Endodermal cell (in vitro differentiated cells): ENCODE measurements around the gene PAEP. TPM values are rescaled to one million over a fixed set of nuclear protein-coding genes. Genes with fewer than 3 reads are reported as not detected.
"Not testable (repeated sequence)": the region's sequence is repeated elsewhere in the genome, so short reads cannot be mapped to it uniquely, and the experiment has no call there.

Experiments used
- DNase-seq: peaks from one replicate; pipeline ENCODE4 v3.0.0-alpha.2; 2017
- H3K27ac ChIP-seq: 2 replicates; pipeline ENCODE4 v1.5.1; 2013; ENCODE audit warnings: mild to moderate bottlenecking, low read depth, low read length, moderate library complexity
- H3K27me3 ChIP-seq: 2 replicates; pipeline ENCODE4 v1.6.1; 2013; ENCODE audit warnings: mild to moderate bottlenecking, low read length, moderate library complexity; ENCODE audit not compliant: insufficient read depth, control insufficient read depth, poor library complexity, severe bottlenecking
- H3K36me3 ChIP-seq: 2 replicates; pipeline ENCODE4 v1.7.0; 2013; ENCODE audit warnings: mild to moderate bottlenecking, low read length, moderate library complexity; ENCODE audit not compliant: control insufficient read depth, insufficient read depth
- H3K4me1 ChIP-seq: one replicate; pipeline ENCODE4 v1.7.0; 2013; ENCODE audit warnings: low read length; ENCODE audit not compliant: control insufficient read depth, insufficient read depth
- H3K4me3 ChIP-seq: 2 replicates; pipeline ENCODE4 v1.5.1; 2013; ENCODE audit warnings: mild to moderate bottlenecking, low read length, moderate library complexity
- H3K9ac ChIP-seq: 2 replicates; pipeline ENCODE4 v1.6.1; 2013; ENCODE audit warnings: mild to moderate bottlenecking, low read length, moderate library complexity; ENCODE audit not compliant: poor library complexity, severe bottlenecking; ENCODE audit errors: extremely low read depth
- H3K9me3 ChIP-seq: 2 replicates; pipeline ENCODE4 v1.6.1; 2013; ENCODE audit warnings: mild to moderate bottlenecking, low read length, moderate library complexity; ENCODE audit not compliant: control insufficient read depth
- H3K27ac Mint-ChIP-seq: 2 replicates; pipeline ENCODE4 v1.8.0; 2020; ENCODE audit warnings: mixed read lengths
- H3K27me3 Mint-ChIP-seq: 2 replicates; pipeline ENCODE4 v1.8.0; 2021; ENCODE audit warnings: mild to moderate bottlenecking, mixed read lengths; ENCODE audit not compliant: insufficient read depth
- H3K36me3 Mint-ChIP-seq: 2 replicates; pipeline ENCODE4 v1.8.0; 2020; ENCODE audit warnings: low read depth, mixed read lengths
- H3K4me1 Mint-ChIP-seq: 2 replicates; pipeline ENCODE4 v1.8.0; 2020; ENCODE audit warnings: mixed read lengths
- H3K4me3 Mint-ChIP-seq: 2 replicates; pipeline ENCODE4 v1.8.0; 2020; ENCODE audit warnings: mild to moderate bottlenecking, moderate library complexity, mixed read lengths
- H3K9me3 Mint-ChIP-seq: 2 replicates; pipeline ENCODE4 v1.8.0; 2020; ENCODE audit warnings: mild to moderate bottlenecking, mixed read lengths
- CTCF ChIP-seq: fragments of 200-600 bp; sonication (generic); conservative IDR thresholded peaks from 2 replicates; pipeline ENCODE4 v1.5.0; 2021; ENCODE audit warnings: antibody characterized with exemption, mild to moderate bottlenecking
- whole genome bisulfite sequencing, 2 experiments: methylation state at CpG; one replicate each; pipeline versions ENCODE4 v1.1.5 to v1.1.7; 2013; ENCODE audit warnings: missing lambda C conversion rate in 2 of 2, mixed read lengths in 1 of 2; ENCODE audit not compliant: insufficient coverage in 1 of 2, insufficient read length in 1 of 2; 5-methylcytosine and 5-hydroxymethylcytosine counted together
- total RNA-seq, 2 donors: library from RNA; stranded (reverse); fragmentation: NEBNext Ultra II Directional in 1 of 2; extraction: Animal tissue kit (Norgen Biotek cat#: 25700) in 1 of 2; gene quantifications; 2 replicates in 1 of 2; 3 replicates in 1 of 2; pipeline ENCODE4 v1.2.1, GENCODE V29; 2021

PAEP gene
- total RNA-seq, 2 donors from 2014 or later = not detected

DNA sequence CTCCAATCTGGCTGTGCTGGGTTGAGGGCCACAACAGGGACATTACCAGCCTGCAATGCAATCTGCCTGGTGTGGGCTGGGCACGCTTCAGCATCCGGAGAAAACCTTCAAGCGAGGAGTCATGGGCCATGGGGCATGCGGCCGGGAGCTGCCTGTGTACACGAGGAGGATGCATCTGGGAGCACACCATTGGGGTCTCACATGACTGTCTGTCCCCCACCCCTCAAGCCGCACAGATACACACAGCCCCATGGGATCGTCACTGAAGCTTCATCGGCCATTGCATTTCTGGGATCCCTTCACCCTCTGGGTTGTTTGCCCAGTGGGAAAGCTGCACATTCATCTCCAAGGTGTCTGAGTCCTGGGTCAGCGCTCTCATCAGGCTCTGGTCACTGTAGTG is 30.5 kb upstream of the PAEP start:
- Histone ChIP-seq H3K27ac (no peak overlapping the region), H3K4me3 (no peak overlapping the region), H3K4me1 (no peaks in the 10 kb centered on the region), H3K9me3 (no peaks in the 10 kb centered on the region), H3K36me3 (no peaks in the 10 kb centered on the region), H3K9ac (no peak overlapping the region), H3K27me3 (no peaks in the 10 kb centered on the region)
- no peaks in the 10 kb centered on the region for H3K36me3 Mint-ChIP-seq
- TF ChIP-seq CTCF = no peak
- H3K27ac Mint-ChIP-seq = no peak overlapping the region
- peaks cover under 1% of the 10 kb centered on the region for H3K27me3 Mint-ChIP-seq
- H3K9me3 Mint-ChIP-seq = no peaks in the 10 kb centered on the region
- H3K4me1 Mint-ChIP-seq = peaks cover 5% of the 10 kb centered on the region
- DNase-seq = peak; percentile 30
- H3K4me3 Mint-ChIP-seq = no peak overlapping the region
- 94 to 99% methylated on average over 9 to 10 of the region's 10 CpGs for WGBS, 2 experiments

DNA sequence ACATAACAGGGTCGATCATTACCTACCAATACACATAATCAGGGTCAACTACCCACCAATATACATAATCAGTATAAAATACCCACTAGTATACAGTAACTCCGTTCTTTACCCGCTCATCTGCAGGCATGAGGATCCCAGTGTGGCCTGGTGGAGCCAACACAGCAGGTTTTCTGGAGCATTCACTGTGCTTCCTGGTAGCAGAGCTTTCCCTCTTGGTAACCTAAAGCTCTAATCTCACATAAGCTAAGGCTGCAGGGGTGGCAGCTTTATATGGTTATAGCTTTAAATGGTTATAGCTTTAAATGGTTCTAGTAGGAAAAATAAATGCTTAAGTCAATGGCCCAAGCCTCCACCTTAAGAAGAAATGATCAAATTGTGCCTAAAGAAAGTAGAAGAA is 28.4 kb upstream of the PAEP start:
- Mint-ChIP-seq H3K36me3 (no peaks in the 10 kb centered on the region), H3K4me3 (no peak overlapping the region), H3K27ac (no peak overlapping the region), H3K27me3 (peaks cover 8% of the 10 kb centered on the region), H3K9me3 (no peaks in the 10 kb centered on the region), H3K4me1 (peaks cover 5% of the 10 kb centered on the region)
- WGBS, 2 experiments = 94% methylated on average over 3 of the region's 3 CpGs; no CpG with 5 or more reads in 1 of the 2 experiments
- TF ChIP-seq CTCF = no peak
- no peak for DNase-seq
- Histone ChIP-seq H3K9me3 (no peaks in the 10 kb centered on the region), H3K9ac (no peak overlapping the region), H3K4me3 (no peak overlapping the region), H3K36me3 (no peaks in the 10 kb centered on the region), H3K27me3 (no peaks in the 10 kb centered on the region), H3K4me1 (no peaks in the 10 kb centered on the region), H3K27ac (no peak overlapping the region)

DNA sequence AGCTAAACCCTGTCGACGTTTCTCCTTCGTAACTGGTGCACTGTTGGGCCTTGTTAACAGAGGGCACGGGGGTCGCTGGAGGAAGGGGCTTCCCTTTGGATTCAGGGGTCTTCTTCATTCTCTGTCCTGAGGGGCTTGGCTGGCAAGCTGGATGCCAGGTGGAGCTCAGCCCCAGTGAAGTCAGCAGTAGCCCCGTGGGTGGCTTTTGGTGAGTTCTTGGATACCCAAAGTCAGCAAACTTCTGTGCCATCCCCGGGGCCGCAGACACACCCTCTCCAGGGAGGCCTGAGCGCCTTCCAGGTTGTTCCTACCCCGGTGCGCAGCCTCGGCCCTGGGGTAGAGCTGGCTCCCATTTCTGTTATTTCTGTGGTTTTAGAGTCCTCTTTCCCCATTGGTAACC is 27.9 kb upstream of the PAEP start:
- Mint-ChIP-seq H3K4me3 (no peak overlapping the region), H3K27me3 (peaks cover 10% of the 10 kb centered on the region), H3K27ac (no peak overlapping the region), H3K4me1 (peaks cover 5% of the 10 kb centered on the region), H3K9me3 (no peaks in the 10 kb centered on the region), H3K36me3 (no peaks in the 10 kb centered on the region)
- Histone ChIP-seq H3K4me3 (no peak overlapping the region), H3K9ac (no peak overlapping the region), H3K27ac (no peak overlapping the region), H3K4me1 (no peaks in the 10 kb centered on the region), H3K27me3 (no peaks in the 10 kb centered on the region), H3K36me3 (no peaks in the 10 kb centered on the region), H3K9me3 (no peaks in the 10 kb centered on the region)
- DNase-seq = no peak
- TF ChIP-seq CTCF = no peak
- 89 to 91% methylated on average over 9 to 12 of the region's 12 CpGs for WGBS, 2 experiments

DNA sequence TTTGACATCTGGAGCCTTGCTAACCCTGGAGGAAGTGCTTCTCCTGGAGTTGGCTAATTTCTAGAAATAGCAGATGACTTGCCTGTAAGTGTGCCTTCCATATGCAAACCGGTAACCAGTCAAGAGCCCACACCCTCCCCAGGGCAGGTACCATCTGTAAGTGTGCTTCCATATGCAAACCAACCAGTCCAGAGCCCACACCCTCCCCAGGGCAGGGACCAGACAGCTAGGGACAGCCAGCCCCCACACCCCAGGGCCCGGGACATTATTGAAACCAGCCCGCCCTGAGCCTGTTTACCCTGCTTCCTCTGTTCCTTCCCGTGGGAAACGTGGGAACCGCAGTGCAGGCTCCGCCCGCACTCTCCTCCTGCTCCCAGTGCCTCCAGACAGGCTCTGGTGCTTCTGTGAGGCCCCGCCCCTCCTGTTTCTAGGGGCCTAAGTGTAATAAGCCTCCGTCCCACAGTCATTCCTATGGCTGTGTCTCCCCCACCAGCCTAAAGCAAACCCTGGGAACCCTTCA is 27.3 kb upstream of the PAEP start:
- H3K27ac Mint-ChIP-seq, H3K9me3 Mint-ChIP-seq, H3K9ac ChIP-seq, H3K27me3 ChIP-seq, DNase-seq, H3K4me1 Mint-ChIP-seq, H3K36me3 ChIP-seq, H3K4me1 ChIP-seq, H3K36me3 Mint-ChIP-seq, H3K4me3 ChIP-seq, H3K9me3 ChIP-seq, H3K27ac ChIP-seq, H3K4me3 Mint-ChIP-seq: not testable (repeated sequence)
- H3K27me3 Mint-ChIP-seq = peaks cover 10% of the 10 kb centered on the region
- 71 to 78% methylated on average over 6 to 10 of the region's 10 CpGs for WGBS, 2 experiments

DNA sequence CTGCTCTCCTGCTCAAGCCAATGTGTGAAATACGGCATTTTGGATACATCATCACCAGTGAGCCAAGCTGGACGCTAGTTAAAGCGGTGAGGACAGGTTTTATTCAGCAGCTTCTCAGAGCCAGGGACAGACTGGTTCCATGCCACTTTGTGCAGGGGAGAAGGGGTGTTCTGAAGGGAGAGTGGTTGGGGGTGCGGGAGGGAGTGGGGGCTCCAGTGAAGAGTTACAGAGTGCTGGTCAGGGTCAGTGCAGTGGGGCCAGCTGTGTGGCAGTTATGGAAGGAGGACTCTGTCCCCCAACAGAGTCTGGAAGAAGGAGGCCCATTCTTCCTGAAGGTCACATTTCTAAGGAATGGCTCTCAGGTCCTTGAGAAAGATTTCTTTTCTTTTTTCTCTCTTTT is 26.7 kb upstream of the PAEP start:
- H3K4me3 Mint-ChIP-seq, H3K36me3 Mint-ChIP-seq, H3K9me3 Mint-ChIP-seq, H3K4me1 ChIP-seq, H3K27ac Mint-ChIP-seq, H3K9ac ChIP-seq, H3K4me1 Mint-ChIP-seq, H3K27ac ChIP-seq, DNase-seq, H3K9me3 ChIP-seq, H3K36me3 ChIP-seq, H3K27me3 ChIP-seq, H3K4me3 ChIP-seq: not testable (repeated sequence)
- H3K27me3 Mint-ChIP-seq = peaks cover 11% of the 10 kb centered on the region
- WGBS, 2 experiments = 89 to 96% methylated on average over 4 of the region's 4 CpGs
